HCT116 (cell line): ENCODE data around the gene KCMF1. TPM values are rescaled to one million over a fixed set of nuclear protein-coding genes. Genes with fewer than 3 reads are reported as not detected.

Experiments used
- ATAC-seq: fragments of 200-7000 bp; cut with Tn5 transposase; 2 replicates; pipeline ENCODE4 v1.9.1; 2020; ENCODE audit warnings: mild to moderate bottlenecking, moderate library complexity
- BruUV-seq: library from RNA; stranded (reverse); fragments of 400-500 nt; replicated peaks from 2 replicates; lab custom pipeline; 2021; lab: Mats Ljungman, UMichigan
- CTCF ChIA-PET: fragments of 300-600 bp; sonication (Branson Sonifier 250); formaldehyde crosslinking; loops from one replicate; lab custom pipeline; 2021; ENCODE audit warnings: antibody characterized with exemption; lab: Charles Lee
- POLR2A ChIA-PET: fragments of 300-600, 350-600 bp; sonication (Branson Sonifier 250); formaldehyde crosslinking; loops from one replicate; lab custom pipeline; 2021; ENCODE audit warnings: antibody characterized with exemption; lab: Charles Lee
- RAD21 ChIA-PET, 2 experiments: fragments of 300-600 bp; sonication (Branson Sonifier 250); formaldehyde crosslinking; loops; one replicate each; lab custom pipeline; 2023; ENCODE audit warnings: low total read pairs in 2 of 2; ENCODE audit not compliant: uncharacterized antibody in 2 of 2, unreplicated experiment in 2 of 2, low non-redundant PET in 1 of 2; lab: Charles Lee
- DNase-seq: peaks from one replicate; pipeline ENCODE4 v3.0.0-alpha.2; 2010; ENCODE audit warnings: low read depth, low spot score
- H2AFZ ChIP-seq: fragments of 200-600 bp; shearing (Covaris generic), sonication (generic); 2 replicates; pipeline ENCODE4 v1.6.1; 2017; ENCODE audit warnings: low read depth, mixed run types, mixed read lengths, antibody characterized with exemption, low read length; ENCODE audit not compliant: poor library complexity, severe bottlenecking
- H3K27ac ChIP-seq: 2 replicates; pipeline ENCODE4 v1.5.1; 2012; ENCODE audit warnings: low read depth, low read length
- H3K27me3 ChIP-seq: fragments of 200-600 bp; sonication (generic); 2 replicates; pipeline ENCODE4 v1.6.1; 2016; ENCODE audit warnings: mixed run types, low read length, mixed read lengths; ENCODE audit not compliant: insufficient read depth
- H3K36me3 ChIP-seq, 2 experiments: fragments of 200-500 bp in 1 of 2; fragments of 200-600 bp in 1 of 2; sonication (Bioruptor generic) in 1 of 2; sonication (generic) in 1 of 2; 2 replicates each; pipeline versions ENCODE4 v1.5.1 to v1.6.1; 2014 to 2016; ENCODE audit warnings: low read length in 2 of 2, inconsistent platforms in 1 of 2, mixed read lengths in 1 of 2, mixed run types in 1 of 2; ENCODE audit not compliant: insufficient read depth in 2 of 2, control insufficient read depth in 1 of 2
- H3K4me1 ChIP-seq, 2 experiments: fragments of 200-600 bp in 1 of 2; sonication (generic) in 1 of 2; 2 replicates each; pipeline versions ENCODE4 v1.5.1 to v1.6.1; 2012 to 2017; ENCODE audit warnings: low read length in 2 of 2, inconsistent platforms in 1 of 2, mild to moderate bottlenecking in 1 of 2, mixed read lengths in 1 of 2, mixed run types in 1 of 2, moderate library complexity in 1 of 2; ENCODE audit not compliant: insufficient read depth in 2 of 2, control insufficient read depth in 1 of 2
- H3K4me2 ChIP-seq: fragments of 200-600 bp; sonication (generic); 2 replicates; pipeline ENCODE4 v1.6.1; 2017; ENCODE audit warnings: mixed run types, low read length, mixed read lengths
- H3K4me3 ChIP-seq, 2 experiments: fragments of 200-600 bp in 1 of 2; sonication (generic) in 1 of 2; replicated peaks in 1 of 2; 2 replicates each; pipeline ENCODE4 v1.5.1; 2011 to 2016; ENCODE audit warnings: low read length in 2 of 2, control low read depth in 1 of 2, low read depth in 1 of 2, mild to moderate bottlenecking in 1 of 2, mixed read lengths in 1 of 2, mixed run types in 1 of 2
- H3K79me2 ChIP-seq: fragments of 200-600 bp; sonication (generic); 2 replicates; pipeline ENCODE4 v1.6.1; 2017; ENCODE audit warnings: mild to moderate bottlenecking, mixed run types, low read length, moderate library complexity, mixed read lengths; ENCODE audit not compliant: insufficient read depth
- H3K9ac ChIP-seq: fragments of 200-600 bp; sonication (generic); 2 replicates; pipeline ENCODE4 v1.6.1; 2016; ENCODE audit warnings: low read length, mixed read lengths
- H3K9me2 ChIP-seq: fragments of 200-600 bp; sonication (generic), shearing (Covaris generic); 2 replicates; pipeline ENCODE4 v1.6.1; 2017; ENCODE audit warnings: mixed run types, mild to moderate bottlenecking, moderate library complexity; ENCODE audit not compliant: insufficient read depth
- H3K9me3 ChIP-seq, 2 experiments: fragments of 200-500 bp in 1 of 2; fragments of 200-600 bp in 1 of 2; sonication (Bioruptor generic) in 1 of 2; sonication (generic) in 1 of 2; 2 replicates each; pipeline ENCODE4 v1.6.1; 2014 to 2017; ENCODE audit warnings: low read length in 2 of 2, mixed read lengths in 2 of 2, inconsistent platforms in 1 of 2, low read depth in 1 of 2, mild to moderate bottlenecking in 1 of 2, mixed run types in 1 of 2, moderate library complexity in 1 of 2; ENCODE audit not compliant: control insufficient read depth in 1 of 2, insufficient read depth in 1 of 2
- H4K20me1 ChIP-seq: fragments of 200-600 bp; sonication (generic), shearing (Covaris generic); 2 replicates; pipeline ENCODE4 v1.6.1; 2017; ENCODE audit warnings: mixed run types, mild to moderate bottlenecking, moderate library complexity; ENCODE audit not compliant: insufficient read depth
- CBX3 ChIP-seq: IDR thresholded peaks from 2 replicates; pipeline ENCODE4 v1.6.1; 2012; ENCODE audit warnings: low read depth
- CEBPB ChIP-seq: IDR thresholded peaks from 2 replicates; pipeline ENCODE4 v1.6.1; 2012; ENCODE audit warnings: low read depth
- ELF1 ChIP-seq: IDR thresholded peaks from 2 replicates; pipeline ENCODE4 v1.6.1; 2012; ENCODE audit warnings: low read depth, borderline replicate concordance
- EZH2 ChIP-seq: fragments of 200-600 bp; sonication (generic); IDR thresholded peaks from 2 replicates; pipeline ENCODE4 v1.6.1; 2017; ENCODE audit warnings: antibody characterized with exemption, mixed run types
- EZH2phosphoT487 ChIP-seq: fragments of 200-600 bp; IDR thresholded peaks from 2 replicates; pipeline ENCODE4 v1.6.1; 2018; ENCODE audit warnings: antibody characterized with exemption, borderline replicate concordance
- FOSL1 ChIP-seq: IDR thresholded peaks from 2 replicates; pipeline ENCODE4 v1.6.1; 2012; ENCODE audit warnings: low read depth
- JUND ChIP-seq: IDR thresholded peaks from 2 replicates; pipeline ENCODE4 v1.6.1; 2012
- POLR2A ChIP-seq: IDR thresholded peaks from 2 replicates; pipeline ENCODE4 v1.7.0; 2011; ENCODE audit warnings: borderline replicate concordance; ENCODE audit not compliant: insufficient read depth, insufficient read length; ENCODE audit errors: extremely low read depth
- POLR2AphosphoS5 ChIP-seq: IDR thresholded peaks from 2 replicates; pipeline ENCODE4 v1.6.1; 2011; ENCODE audit warnings: mild to moderate bottlenecking, low read depth, low read length, moderate library complexity
- SRF ChIP-seq: IDR thresholded peaks from 2 replicates; pipeline ENCODE4 v1.6.1; 2012; ENCODE audit warnings: low read depth
- TCF7L2 ChIP-seq: IDR thresholded peaks from 2 replicates; pipeline ENCODE4 v1.7.0; 2011; ENCODE audit warnings: borderline replicate concordance, inconsistent platforms; ENCODE audit not compliant: insufficient read depth, insufficient read length; ENCODE audit errors: extremely low read depth
- YY1 ChIP-seq: IDR thresholded peaks from 2 replicates; pipeline ENCODE4 v1.6.1; 2011; ENCODE audit warnings: low read length, low read depth, moderate library complexity, mild to moderate bottlenecking; ENCODE audit not compliant: insufficient replicate concordance; ENCODE audit errors: extremely low read depth
- ZNF274 ChIP-seq: fragments of 200-500 bp; sonication (Bioruptor generic); IDR thresholded peaks from 2 replicates; pipeline ENCODE4 v1.6.1; 2014; ENCODE audit warnings: mild to moderate bottlenecking, low read depth, low read length, inconsistent platforms
- intact Hi-C: fragments of 100-400 bp; cut with micrococcal nuclease; formaldehyde crosslinking; loops from 2 replicates; pipeline ENCODE4 v1.10.0; 2022
- total RNA-seq: library from RNA; stranded (reverse); gene quantifications from one replicate; pipeline ENCODE4 v1.2.1, GENCODE V29; 2021; ENCODE audit not compliant: unreplicated experiment
- TF ChIP-seq, protein P1 (sequence below), 3 experiments: fragments of 200-600 bp in 1 of 3; sonication (generic) in 1 of 3; IDR thresholded peaks in 2 of 3; conservative IDR thresholded peaks in 1 of 3; 2 replicates each; pipeline ENCODE4 v1.5.1; 2012 to 2017; ENCODE audit warnings: low read depth in 2 of 3, low read length in 2 of 3, antibody characterized with exemption in 1 of 3, borderline replicate concordance in 1 of 3, control low read depth in 1 of 3, mild to moderate bottlenecking in 1 of 3, mixed read lengths in 1 of 3, mixed run types in 1 of 3, moderate library complexity in 1 of 3; ENCODE audit not compliant: insufficient read depth in 1 of 3
- TF ChIP-seq, protein P2 (sequence below): IDR thresholded peaks from 2 replicates; pipeline ENCODE4 v1.6.1; 2011; ENCODE audit warnings: mild to moderate bottlenecking, low read length, moderate library complexity; ENCODE audit not compliant: insufficient replicate concordance; ENCODE audit errors: extremely low read depth
- TF ChIP-seq, protein P3 (sequence below): IDR thresholded peaks from 2 replicates; pipeline ENCODE4 v1.6.1; 2012; ENCODE audit warnings: low read depth
- TF ChIP-seq, protein P4 (sequence below): IDR thresholded peaks from 2 replicates; pipeline ENCODE4 v1.6.1; 2012

KCMF1 gene
- total RNA-seq, 1 experiment from 2014 or later = 119 TPM

DNA sequence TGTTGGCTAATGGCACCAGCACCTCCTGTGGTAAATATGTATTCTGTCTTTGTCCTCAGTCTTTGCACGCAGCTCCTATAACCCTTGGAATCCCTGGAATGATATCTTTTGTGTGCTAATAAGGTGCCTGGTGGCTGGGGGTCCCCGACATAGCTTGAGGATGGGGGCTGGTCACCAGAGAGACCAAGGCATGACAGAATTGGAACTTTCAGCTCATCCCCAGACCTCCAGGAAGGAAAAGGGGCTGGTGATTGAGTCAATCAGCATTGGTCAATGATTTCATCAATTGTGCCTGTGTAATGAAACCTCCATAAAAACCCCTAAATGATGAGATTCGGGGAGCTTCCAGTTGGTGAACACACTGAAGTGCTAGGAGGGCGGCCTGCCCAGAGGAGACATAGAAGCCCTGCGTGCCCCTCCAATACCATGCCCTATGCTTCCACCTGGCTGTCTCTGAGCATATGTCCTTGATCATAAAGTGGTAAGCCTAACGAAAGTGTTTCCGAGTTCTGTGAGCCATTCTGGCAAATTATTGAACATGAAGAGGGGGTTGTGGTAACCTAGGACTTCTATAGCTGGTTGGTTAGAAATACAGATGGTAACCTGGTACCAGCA is 26.6 kb upstream of the KCMF1 start:
- H3K79me2 ChIP-seq = no peaks in the 10 kb centered on the region
- no TSS peak for BruUV-seq
- POLR2A ChIA-PET = interaction anchor here (0.9 to 2.9 kb wide), 2 partner anchors 8 to 18 kb away, joined by 4 to 25 read pairs; no protein-coding TSS in a partner anchor
- RAD21 ChIA-PET = no interaction called here
- H3K27ac ChIP-seq = peak overlapping the region; percentile 99
- H3K9me3 ChIP-seq = no peaks in the 10 kb centered on the region
- no peak for DNase-seq
- peak overlapping the region; percentile 13; the same call in 1 of the 2 replicates for H3K9ac ChIP-seq
- TF ChIP-seq, protein P1, sequence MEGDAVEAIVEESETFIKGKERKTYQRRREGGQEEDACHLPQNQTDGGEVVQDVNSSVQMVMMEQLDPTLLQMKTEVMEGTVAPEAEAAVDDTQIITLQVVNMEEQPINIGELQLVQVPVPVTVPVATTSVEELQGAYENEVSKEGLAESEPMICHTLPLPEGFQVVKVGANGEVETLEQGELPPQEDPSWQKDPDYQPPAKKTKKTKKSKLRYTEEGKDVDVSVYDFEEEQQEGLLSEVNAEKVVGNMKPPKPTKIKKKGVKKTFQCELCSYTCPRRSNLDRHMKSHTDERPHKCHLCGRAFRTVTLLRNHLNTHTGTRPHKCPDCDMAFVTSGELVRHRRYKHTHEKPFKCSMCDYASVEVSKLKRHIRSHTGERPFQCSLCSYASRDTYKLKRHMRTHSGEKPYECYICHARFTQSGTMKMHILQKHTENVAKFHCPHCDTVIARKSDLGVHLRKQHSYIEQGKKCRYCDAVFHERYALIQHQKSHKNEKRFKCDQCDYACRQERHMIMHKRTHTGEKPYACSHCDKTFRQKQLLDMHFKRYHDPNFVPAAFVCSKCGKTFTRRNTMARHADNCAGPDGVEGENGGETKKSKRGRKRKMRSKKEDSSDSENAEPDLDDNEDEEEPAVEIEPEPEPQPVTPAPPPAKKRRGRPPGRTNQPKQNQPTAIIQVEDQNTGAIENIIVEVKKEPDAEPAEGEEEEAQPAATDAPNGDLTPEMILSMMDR (IDR thresholded peaks at IDR 0.05 in 2 of 3, conservative IDR thresholded peaks at IDR 0.05 in 1 of 3; ENCODE audit: borderline replicate concordance in 1 of 3, insufficient read depth in 1 of 3, low read depth in 2 of 3, low read length in 2 of 3) = no peak
- TF ChIP-seq TCF7L2 = no peak
- no peak for TF ChIP-seq POLR2A
- TF ChIP-seq, protein P2, sequence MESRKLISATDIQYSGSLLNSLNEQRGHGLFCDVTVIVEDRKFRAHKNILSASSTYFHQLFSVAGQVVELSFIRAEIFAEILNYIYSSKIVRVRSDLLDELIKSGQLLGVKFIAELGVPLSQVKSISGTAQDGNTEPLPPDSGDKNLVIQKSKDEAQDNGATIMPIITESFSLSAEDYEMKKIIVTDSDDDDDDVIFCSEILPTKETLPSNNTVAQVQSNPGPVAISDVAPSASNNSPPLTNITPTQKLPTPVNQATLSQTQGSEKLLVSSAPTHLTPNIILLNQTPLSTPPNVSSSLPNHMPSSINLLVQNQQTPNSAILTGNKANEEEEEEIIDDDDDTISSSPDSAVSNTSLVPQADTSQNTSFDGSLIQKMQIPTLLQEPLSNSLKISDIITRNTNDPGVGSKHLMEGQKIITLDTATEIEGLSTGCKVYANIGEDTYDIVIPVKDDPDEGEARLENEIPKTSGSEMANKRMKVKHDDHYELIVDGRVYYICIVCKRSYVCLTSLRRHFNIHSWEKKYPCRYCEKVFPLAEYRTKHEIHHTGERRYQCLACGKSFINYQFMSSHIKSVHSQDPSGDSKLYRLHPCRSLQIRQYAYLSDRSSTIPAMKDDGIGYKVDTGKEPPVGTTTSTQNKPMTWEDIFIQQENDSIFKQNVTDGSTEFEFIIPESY = no peak
- no peak for TF ChIP-seq YY1
- no peak for TF ChIP-seq FOSL1
- no peak for TF ChIP-seq SRF
- TF ChIP-seq, protein P3, sequence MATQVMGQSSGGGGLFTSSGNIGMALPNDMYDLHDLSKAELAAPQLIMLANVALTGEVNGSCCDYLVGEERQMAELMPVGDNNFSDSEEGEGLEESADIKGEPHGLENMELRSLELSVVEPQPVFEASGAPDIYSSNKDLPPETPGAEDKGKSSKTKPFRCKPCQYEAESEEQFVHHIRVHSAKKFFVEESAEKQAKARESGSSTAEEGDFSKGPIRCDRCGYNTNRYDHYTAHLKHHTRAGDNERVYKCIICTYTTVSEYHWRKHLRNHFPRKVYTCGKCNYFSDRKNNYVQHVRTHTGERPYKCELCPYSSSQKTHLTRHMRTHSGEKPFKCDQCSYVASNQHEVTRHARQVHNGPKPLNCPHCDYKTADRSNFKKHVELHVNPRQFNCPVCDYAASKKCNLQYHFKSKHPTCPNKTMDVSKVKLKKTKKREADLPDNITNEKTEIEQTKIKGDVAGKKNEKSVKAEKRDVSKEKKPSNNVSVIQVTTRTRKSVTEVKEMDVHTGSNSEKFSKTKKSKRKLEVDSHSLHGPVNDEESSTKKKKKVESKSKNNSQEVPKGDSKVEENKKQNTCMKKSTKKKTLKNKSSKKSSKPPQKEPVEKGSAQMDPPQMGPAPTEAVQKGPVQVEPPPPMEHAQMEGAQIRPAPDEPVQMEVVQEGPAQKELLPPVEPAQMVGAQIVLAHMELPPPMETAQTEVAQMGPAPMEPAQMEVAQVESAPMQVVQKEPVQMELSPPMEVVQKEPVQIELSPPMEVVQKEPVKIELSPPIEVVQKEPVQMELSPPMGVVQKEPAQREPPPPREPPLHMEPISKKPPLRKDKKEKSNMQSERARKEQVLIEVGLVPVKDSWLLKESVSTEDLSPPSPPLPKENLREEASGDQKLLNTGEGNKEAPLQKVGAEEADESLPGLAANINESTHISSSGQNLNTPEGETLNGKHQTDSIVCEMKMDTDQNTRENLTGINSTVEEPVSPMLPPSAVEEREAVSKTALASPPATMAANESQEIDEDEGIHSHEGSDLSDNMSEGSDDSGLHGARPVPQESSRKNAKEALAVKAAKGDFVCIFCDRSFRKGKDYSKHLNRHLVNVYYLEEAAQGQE = no peak
- no peak for TF ChIP-seq EZH2
- no peak for TF ChIP-seq ELF1
- no peak for TF ChIP-seq CEBPB
- no peak for TF ChIP-seq EZH2phosphoT487
- TF ChIP-seq, protein P4, sequence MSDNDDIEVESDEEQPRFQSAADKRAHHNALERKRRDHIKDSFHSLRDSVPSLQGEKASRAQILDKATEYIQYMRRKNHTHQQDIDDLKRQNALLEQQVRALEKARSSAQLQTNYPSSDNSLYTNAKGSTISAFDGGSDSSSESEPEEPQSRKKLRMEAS = no peak
- TF ChIP-seq POLR2AphosphoS5 = no peak
- TF ChIP-seq CBX3 = no peak
- TF ChIP-seq ZNF274 = no peak
- no peak for TF ChIP-seq JUND
- peak overlapping the region; percentile 51 for H3K4me2 ChIP-seq
- intact Hi-C loops = no loop called here
- no peak for ATAC-seq
- H3K27me3 ChIP-seq = no peaks in the 10 kb centered on the region
- no peaks in the 10 kb centered on the region for H3K36me3 ChIP-seq
- CTCF ChIA-PET = interaction anchor here (3.3 kb wide), 1 partner anchor 18 kb away, joined by 39 read pairs; no protein-coding TSS in a partner anchor
- H3K4me3 ChIP-seq = no peak overlapping the region
- no peaks in the 10 kb centered on the region for H3K9me2 ChIP-seq
- H2AFZ ChIP-seq = no peak overlapping the region
- peaks cover 33 to 80% of the 10 kb centered on the region in 2 experiments for H3K4me1 ChIP-seq
- H4K20me1 ChIP-seq = no peaks in the 10 kb centered on the region
